Measurements from ENCODE around the gene B3GAT1.
"Not testable (repeated sequence)": the region's sequence is repeated elsewhere in the genome, so short reads cannot be mapped to it uniquely, and the experiment has no call there.

Gene B3GAT1, protein sequence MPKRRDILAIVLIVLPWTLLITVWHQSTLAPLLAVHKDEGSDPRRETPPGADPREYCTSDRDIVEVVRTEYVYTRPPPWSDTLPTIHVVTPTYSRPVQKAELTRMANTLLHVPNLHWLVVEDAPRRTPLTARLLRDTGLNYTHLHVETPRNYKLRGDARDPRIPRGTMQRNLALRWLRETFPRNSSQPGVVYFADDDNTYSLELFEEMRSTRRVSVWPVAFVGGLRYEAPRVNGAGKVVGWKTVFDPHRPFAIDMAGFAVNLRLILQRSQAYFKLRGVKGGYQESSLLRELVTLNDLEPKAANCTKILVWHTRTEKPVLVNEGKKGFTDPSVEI

DNA sequence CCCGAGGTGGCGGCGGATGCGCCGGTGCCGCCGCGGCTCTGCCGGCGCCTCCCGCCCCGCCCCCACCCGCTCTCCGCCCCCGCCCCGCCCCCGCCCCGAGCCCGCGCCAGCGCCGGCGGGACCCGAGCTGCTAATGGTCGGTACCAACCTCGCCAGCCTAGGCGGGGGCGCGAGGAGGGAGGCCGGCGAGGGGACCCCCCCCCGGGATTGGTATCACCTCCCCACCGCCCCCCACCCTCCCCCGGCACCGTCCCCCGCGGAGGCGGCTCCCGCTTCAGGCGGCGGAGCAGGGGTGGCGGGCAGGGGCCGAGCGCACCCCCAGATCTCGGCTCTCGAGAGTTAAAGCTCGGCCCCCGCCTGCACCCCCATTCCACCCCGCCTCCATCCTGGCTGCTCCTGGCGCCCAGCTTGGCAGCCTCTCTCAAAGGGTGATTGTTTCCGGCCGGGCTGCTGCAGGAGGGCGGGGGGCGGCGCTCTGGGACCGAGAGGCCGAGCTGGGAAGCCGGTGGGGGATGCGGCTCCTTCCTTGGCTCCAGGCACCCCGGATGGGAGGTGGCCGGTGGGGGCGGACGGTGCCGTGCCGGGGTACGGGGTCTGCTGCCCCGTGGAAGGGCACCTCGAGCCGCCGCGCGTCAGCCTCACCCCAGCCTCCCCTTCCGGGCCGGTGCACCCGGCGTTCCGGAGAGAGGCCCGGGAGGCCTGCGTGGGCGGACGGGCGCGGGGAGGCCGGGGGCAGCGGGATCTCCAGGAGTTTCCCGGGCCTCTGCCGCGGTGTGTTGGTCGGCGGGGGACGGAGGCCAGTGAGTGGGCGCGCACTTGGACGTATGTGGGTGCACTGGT, at the start of gene B3GAT1:
TSS of gene B3GAT1 (minus strand) at position 40 of the 840 bp plus-strand sequence. CDS start 24,583 bp downstream, outside the sequence.
- no peaks in the 10 kb centered on the region for H3K36me3 ChIP-seq (ENCODE audit: control insufficient read depth, low read depth, low read length)
- H3K27ac ChIP-seq (ENCODE audit: low read length): no peak within 1 kb of the TSS
- H3K4me3 ChIP-seq (ENCODE audit: low read length): peak within 1 kb of the TSS; percentile 69
- peak within 1 kb of the TSS; percentile 35 for H3K9ac ChIP-seq (ENCODE audit: low read length)
- H3K9me3 ChIP-seq (ENCODE audit: control insufficient read depth, low read depth, low read length): no peaks in the 10 kb centered on the region
- peaks cover 38% of the 10 kb centered on the region for H3K27me3 ChIP-seq (ENCODE audit: control insufficient read depth, insufficient read depth, low read length)
- H3K4me1 ChIP-seq (ENCODE audit: control insufficient read depth, low read depth, low read length): peaks cover 31% of the 10 kb centered on the region

DNA sequence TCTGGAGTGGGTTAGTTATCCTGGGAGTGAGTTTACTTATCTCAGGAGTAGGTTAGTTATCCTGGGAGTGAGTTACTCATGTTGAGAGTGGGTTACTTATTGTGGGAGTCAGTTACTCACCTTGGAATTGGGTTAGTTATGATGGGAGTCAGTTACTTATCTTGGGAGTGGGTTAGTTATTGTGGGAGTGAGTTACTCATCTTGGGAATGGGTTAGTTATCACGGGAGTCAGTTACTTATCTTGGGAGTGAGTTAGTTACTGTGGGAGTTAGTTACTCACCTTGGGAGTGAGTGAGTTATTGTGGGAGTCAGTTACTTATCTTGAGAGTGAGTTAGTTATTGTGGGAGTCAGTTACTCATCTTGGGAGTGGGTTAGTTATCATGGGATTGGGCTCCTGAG, 49.6 kb upstream of the B3GAT1 start:
- Histone ChIP-seq H3K4me1 (ENCODE audit: control insufficient read depth, low read depth, low read length) (peaks cover 10% of the 10 kb centered on the region), H3K4me3 (ENCODE audit: low read length) (no peak overlapping the region), H3K9me3 (ENCODE audit: control insufficient read depth, low read depth, low read length) (no peaks in the 10 kb centered on the region), H3K36me3 (ENCODE audit: control insufficient read depth, low read depth, low read length) (no peaks in the 10 kb centered on the region), H3K27ac (ENCODE audit: low read length) (no peak overlapping the region), H3K27me3 (ENCODE audit: control insufficient read depth, insufficient read depth, low read length) (peaks cover 19% of the 10 kb centered on the region), H3K9ac (ENCODE audit: low read length) (no peak overlapping the region)

- H3K4me3 ChIP-seq (ENCODE audit: low read length): no peak overlapping the region
- H3K9me3 ChIP-seq (ENCODE audit: control insufficient read depth, low read depth, low read length): no peaks in the 10 kb centered on the region
- peaks cover 6% of the 10 kb centered on the region for H3K4me1 ChIP-seq (ENCODE audit: control insufficient read depth, low read depth, low read length)
- H3K9ac ChIP-seq (ENCODE audit: low read length): no peak overlapping the region
- no peak overlapping the region for H3K27ac ChIP-seq (ENCODE audit: low read length)
- peaks cover 12% of the 10 kb centered on the region for H3K27me3 ChIP-seq (ENCODE audit: control insufficient read depth, insufficient read depth, low read length)
- H3K36me3 ChIP-seq (ENCODE audit: control insufficient read depth, low read depth, low read length): no peaks in the 10 kb centered on the region
Measured at GRCh38 chr11:134460881-134461280, 48.8 kb upstream of the B3GAT1 start.

DNA sequence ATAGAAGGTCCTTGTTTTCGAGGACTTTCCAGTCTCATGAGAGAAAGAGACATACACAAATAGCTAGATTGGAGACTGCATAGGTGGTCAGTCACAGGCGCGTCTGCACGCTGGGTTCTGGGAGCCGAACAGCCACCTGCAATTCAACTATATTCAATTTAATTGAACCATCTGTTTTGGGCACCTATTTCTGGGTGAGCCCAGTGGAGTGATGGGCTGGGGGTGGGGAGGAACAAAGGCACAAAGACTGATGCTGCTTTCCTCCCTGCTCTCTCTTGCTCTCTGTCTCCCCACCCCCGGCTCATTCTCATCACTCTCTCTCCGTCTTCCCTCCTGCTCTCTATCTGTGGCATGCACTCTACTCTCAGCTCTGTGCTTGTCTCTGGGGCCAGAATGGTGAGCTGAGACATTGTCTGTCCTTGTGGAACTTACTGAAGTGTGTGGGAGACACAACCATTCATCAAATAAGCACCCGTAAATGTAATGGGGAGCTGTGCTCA, 48.1 kb upstream of the B3GAT1 start:
- Histone ChIP-seq H3K9ac (ENCODE audit: low read length) (no peak overlapping the region), H3K36me3 (ENCODE audit: control insufficient read depth, low read depth, low read length) (no peaks in the 10 kb centered on the region), H3K27me3 (ENCODE audit: control insufficient read depth, insufficient read depth, low read length) (peaks cover 4% of the 10 kb centered on the region), H3K4me3 (ENCODE audit: low read length) (no peak overlapping the region), H3K4me1 (ENCODE audit: control insufficient read depth, low read depth, low read length) (peaks cover 3% of the 10 kb centered on the region), H3K9me3 (ENCODE audit: control insufficient read depth, low read depth, low read length) (no peaks in the 10 kb centered on the region), H3K27ac (ENCODE audit: low read length) (no peak overlapping the region)

GRCh38 chr11:134459246-134460061, 47.4 kb upstream of the B3GAT1 start:
- H3K27me3 ChIP-seq (ENCODE audit: control insufficient read depth, insufficient read depth, low read length): no peaks in the 10 kb centered on the region
- H3K36me3 ChIP-seq (ENCODE audit: control insufficient read depth, low read depth, low read length): no peaks in the 10 kb centered on the region
- H3K4me1 ChIP-seq (ENCODE audit: control insufficient read depth, low read depth, low read length): peaks cover 2% of the 10 kb centered on the region
- no peaks in the 10 kb centered on the region for H3K9me3 ChIP-seq (ENCODE audit: control insufficient read depth, low read depth, low read length)
- no peak overlapping the region for H3K9ac ChIP-seq (ENCODE audit: low read length)
- no peak overlapping the region for H3K27ac ChIP-seq (ENCODE audit: low read length)
- no peak overlapping the region for H3K4me3 ChIP-seq (ENCODE audit: low read length)

GRCh38 chr11:134457411-134458007, 45.5 kb upstream of the B3GAT1 start:
- H3K9ac ChIP-seq (ENCODE audit: low read length); H3K27me3 ChIP-seq (ENCODE audit: control insufficient read depth, insufficient read depth, low read length); H3K36me3 ChIP-seq (ENCODE audit: control insufficient read depth, low read depth, low read length); H3K9me3 ChIP-seq (ENCODE audit: control insufficient read depth, low read depth, low read length); H3K27ac ChIP-seq (ENCODE audit: low read length); H3K4me3 ChIP-seq (ENCODE audit: low read length); H3K4me1 ChIP-seq (ENCODE audit: control insufficient read depth, low read depth, low read length): not testable (repeated sequence)

GRCh38 chr11:134455516-134455915, 43.5 kb upstream of the B3GAT1 start:
- H3K36me3 ChIP-seq (ENCODE audit: control insufficient read depth, low read depth, low read length): no peaks in the 10 kb centered on the region
- H3K27me3 ChIP-seq (ENCODE audit: control insufficient read depth, insufficient read depth, low read length): no peaks in the 10 kb centered on the region

DNA sequence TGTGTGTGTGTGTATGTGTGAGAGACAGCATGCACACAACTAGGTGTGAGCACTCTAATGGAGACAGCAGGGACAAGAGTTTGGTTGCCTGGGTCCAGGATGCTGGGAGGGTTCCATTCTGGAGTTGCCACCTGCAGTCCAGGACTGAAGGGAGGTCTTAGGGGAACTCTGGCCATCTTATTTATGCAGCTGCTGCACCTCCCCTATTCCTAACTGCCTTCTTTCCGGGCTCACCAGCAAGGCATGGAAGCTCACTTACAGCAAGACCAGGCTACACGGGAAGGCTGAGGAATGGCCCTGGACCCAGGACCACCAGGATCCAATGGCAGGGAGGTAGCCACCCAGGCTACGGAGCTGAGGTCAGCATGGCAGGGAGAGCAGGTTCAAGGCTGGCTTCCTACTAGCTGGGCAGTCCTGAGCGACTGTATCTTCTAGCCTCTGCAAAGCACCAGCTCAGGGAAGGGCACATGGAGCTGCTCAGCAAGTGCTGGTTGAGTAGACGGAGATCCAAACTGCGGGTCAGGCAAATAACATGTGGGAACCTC, 42.2 kb upstream of the B3GAT1 start:
- Histone ChIP-seq H3K9ac (ENCODE audit: low read length) (no peak overlapping the region), H3K27me3 (ENCODE audit: control insufficient read depth, insufficient read depth, low read length) (no peaks in the 10 kb centered on the region), H3K27ac (ENCODE audit: low read length) (no peak overlapping the region), H3K36me3 (ENCODE audit: control insufficient read depth, low read depth, low read length) (no peaks in the 10 kb centered on the region), H3K4me1 (ENCODE audit: control insufficient read depth, low read depth, low read length) (no peaks in the 10 kb centered on the region), H3K4me3 (ENCODE audit: low read length) (no peak overlapping the region), H3K9me3 (ENCODE audit: control insufficient read depth, low read depth, low read length) (no peaks in the 10 kb centered on the region)

More at GRCh38 chr11:134455516-134455915, 43.5 kb upstream of the B3GAT1 start:
- Histone ChIP-seq H3K27ac (ENCODE audit: low read length) (no peak overlapping the region), H3K9ac (ENCODE audit: low read length) (no peak overlapping the region), H3K4me1 (ENCODE audit: control insufficient read depth, low read depth, low read length) (no peaks in the 10 kb centered on the region), H3K9me3 (ENCODE audit: control insufficient read depth, low read depth, low read length) (no peaks in the 10 kb centered on the region), H3K4me3 (ENCODE audit: low read length) (no peak overlapping the region)

DNA sequence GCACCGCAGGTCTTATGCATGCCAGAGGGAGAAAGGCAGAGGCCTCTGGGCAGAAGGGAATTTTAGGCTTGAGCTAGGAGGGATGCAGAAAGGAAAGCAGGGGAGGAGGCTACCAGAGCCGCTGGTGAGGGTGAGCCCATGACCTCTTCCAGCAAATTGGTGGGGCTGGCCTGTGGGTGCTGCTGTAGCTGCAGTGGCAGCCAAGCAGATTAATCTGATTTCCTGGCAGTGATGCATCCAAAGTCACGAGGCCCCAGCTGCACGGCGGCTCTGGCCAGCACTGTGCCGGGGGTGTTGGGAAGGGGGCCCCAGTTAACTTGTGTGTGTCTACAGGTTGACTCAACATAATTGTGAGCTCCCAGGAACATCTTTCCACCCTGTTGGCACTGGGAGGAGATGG, 41.4 kb upstream of the B3GAT1 start:
- H3K4me3 ChIP-seq (ENCODE audit: low read length): no peak overlapping the region
- H3K9me3 ChIP-seq (ENCODE audit: control insufficient read depth, low read depth, low read length): no peaks in the 10 kb centered on the region
- H3K4me1 ChIP-seq (ENCODE audit: control insufficient read depth, low read depth, low read length): no peaks in the 10 kb centered on the region
- no peak overlapping the region for H3K27ac ChIP-seq (ENCODE audit: low read length)
- no peaks in the 10 kb centered on the region for H3K36me3 ChIP-seq (ENCODE audit: control insufficient read depth, low read depth, low read length)
- H3K27me3 ChIP-seq (ENCODE audit: control insufficient read depth, insufficient read depth, low read length): no peaks in the 10 kb centered on the region
- H3K9ac ChIP-seq (ENCODE audit: low read length): no peak overlapping the region

DNA sequence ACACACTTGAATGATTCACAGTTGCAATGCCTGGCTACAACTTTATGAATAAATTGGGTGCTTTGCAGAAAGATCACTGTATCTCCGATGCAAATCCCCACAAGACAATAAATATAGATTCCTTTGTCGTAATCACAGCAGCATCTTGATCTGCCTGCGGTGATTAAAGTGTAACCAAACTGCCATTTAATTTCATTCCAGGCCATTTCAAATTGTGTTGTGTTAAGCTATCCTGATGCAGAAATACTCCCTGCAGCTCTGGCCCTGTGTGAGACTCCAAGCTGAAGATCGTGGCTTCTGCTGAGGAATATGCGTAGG, 40.8 kb upstream of the B3GAT1 start:
- no peaks in the 10 kb centered on the region for H3K9me3 ChIP-seq (ENCODE audit: control insufficient read depth, low read depth, low read length)
- no peaks in the 10 kb centered on the region for H3K36me3 ChIP-seq (ENCODE audit: control insufficient read depth, low read depth, low read length)
- H3K27ac ChIP-seq (ENCODE audit: low read length): no peak overlapping the region
- H3K27me3 ChIP-seq (ENCODE audit: control insufficient read depth, insufficient read depth, low read length): no peaks in the 10 kb centered on the region
- H3K4me1 ChIP-seq (ENCODE audit: control insufficient read depth, low read depth, low read length): no peaks in the 10 kb centered on the region
- no peak overlapping the region for H3K9ac ChIP-seq (ENCODE audit: low read length)
- no peak overlapping the region for H3K4me3 ChIP-seq (ENCODE audit: low read length)

All from iPS-18a (cell line).